Measurements from ENCODE around the gene ZFC3H1. TPM values are rescaled to one million over a fixed set of nuclear protein-coding genes. Genes with fewer than 3 reads are reported as not detected.

The ZFC3H1 gene
- total and polyA plus RNA-seq, 9 of the 15 experiments (the other 6 are each of a cell fraction or from before 2014, with no cell fraction given): 14.8 to 80.5 (median 22.1) TPM

- no peak for TF ChIP-seq ZBTB49 (CRISPR knock-in tag; IDR thresholded peaks at IDR 0.05; ENCODE audit: borderline replicate concordance)
- no peak for TF ChIP-seq REST (IDR thresholded peaks at IDR 0.05; ENCODE audit: borderline replicate concordance)
- no peak for TF ChIP-seq REST (CRISPR knock-in tag; IDR thresholded peaks at IDR 0.05; ENCODE audit: low read depth)
Observed at GRCh38 chr12:71663561-71664410, at the start of gene ZFC3H1, which contains the start of gene THAP2 (continued).

Measured in K562 (cell line).